Measurements from ENCODE around the gene PRKD2. TPM values are rescaled to one million over a fixed set of nuclear protein-coding genes. Genes with fewer than 3 reads are reported as not detected.

The PRKD2 gene
- total and polyA plus RNA-seq, 2 experiments from 2014 or later = 24.7 to 25.5 TPM

GRCh38 chr19:46732172-46732938 lies 15.4 kb upstream of the PRKD2 start:
- Histone ChIP-seq H3K36me3 (peaks cover 36% of the 10 kb centered on the region), H3K4me3 (no peak overlapping the region), H3K9me3 (ENCODE audit: low read depth) (no peaks in the 10 kb centered on the region), H3K27ac (no peak overlapping the region), H3K27me3 (no peaks in the 10 kb centered on the region), H3K4me1 (ENCODE audit: low read depth) (no peaks in the 10 kb centered on the region)
- no peak for DNase-seq (ENCODE audit: low read depth in 1 of 2, low spot score in 1 of 2)
- TF ChIP-seq, protein P1, sequence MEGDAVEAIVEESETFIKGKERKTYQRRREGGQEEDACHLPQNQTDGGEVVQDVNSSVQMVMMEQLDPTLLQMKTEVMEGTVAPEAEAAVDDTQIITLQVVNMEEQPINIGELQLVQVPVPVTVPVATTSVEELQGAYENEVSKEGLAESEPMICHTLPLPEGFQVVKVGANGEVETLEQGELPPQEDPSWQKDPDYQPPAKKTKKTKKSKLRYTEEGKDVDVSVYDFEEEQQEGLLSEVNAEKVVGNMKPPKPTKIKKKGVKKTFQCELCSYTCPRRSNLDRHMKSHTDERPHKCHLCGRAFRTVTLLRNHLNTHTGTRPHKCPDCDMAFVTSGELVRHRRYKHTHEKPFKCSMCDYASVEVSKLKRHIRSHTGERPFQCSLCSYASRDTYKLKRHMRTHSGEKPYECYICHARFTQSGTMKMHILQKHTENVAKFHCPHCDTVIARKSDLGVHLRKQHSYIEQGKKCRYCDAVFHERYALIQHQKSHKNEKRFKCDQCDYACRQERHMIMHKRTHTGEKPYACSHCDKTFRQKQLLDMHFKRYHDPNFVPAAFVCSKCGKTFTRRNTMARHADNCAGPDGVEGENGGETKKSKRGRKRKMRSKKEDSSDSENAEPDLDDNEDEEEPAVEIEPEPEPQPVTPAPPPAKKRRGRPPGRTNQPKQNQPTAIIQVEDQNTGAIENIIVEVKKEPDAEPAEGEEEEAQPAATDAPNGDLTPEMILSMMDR (IDR thresholded peaks at IDR 0.05; ENCODE audit: low read depth, low read length) = no peak

DNA sequence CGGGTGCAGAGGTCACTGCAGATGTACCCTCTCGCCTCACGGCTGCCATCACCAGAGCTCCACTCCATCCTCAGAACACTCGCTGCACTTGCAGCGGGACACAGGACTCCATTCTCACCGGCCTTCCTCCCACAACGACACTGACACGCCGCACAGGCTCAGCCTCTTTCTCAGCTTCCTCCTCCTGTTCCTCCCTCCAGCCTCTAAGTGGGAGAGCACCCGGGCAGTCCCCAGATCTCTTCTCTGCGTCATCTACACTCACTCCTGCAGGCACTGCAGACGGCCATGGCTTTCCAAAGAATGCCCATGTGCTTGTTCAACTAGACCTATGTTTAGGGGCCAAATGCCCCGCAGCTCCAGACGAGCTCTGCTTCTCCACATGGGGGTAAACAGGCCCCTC lies 14.7 kb upstream of the PRKD2 start:
- TF ChIP-seq, protein P1 (IDR thresholded peaks at IDR 0.05; ENCODE audit: low read depth, low read length) = no peak
- Histone ChIP-seq H3K27ac (no peak overlapping the region), H3K27me3 (no peaks in the 10 kb centered on the region), H3K4me1 (ENCODE audit: low read depth) (no peaks in the 10 kb centered on the region), H3K36me3 (peaks cover 41% of the 10 kb centered on the region), H3K4me3 (no peak overlapping the region), H3K9me3 (ENCODE audit: low read depth) (no peaks in the 10 kb centered on the region)
- DNase-seq (ENCODE audit: low read depth in 1 of 2, low spot score in 1 of 2) = peak in 1 of 2 donors; percentile 39

DNA sequence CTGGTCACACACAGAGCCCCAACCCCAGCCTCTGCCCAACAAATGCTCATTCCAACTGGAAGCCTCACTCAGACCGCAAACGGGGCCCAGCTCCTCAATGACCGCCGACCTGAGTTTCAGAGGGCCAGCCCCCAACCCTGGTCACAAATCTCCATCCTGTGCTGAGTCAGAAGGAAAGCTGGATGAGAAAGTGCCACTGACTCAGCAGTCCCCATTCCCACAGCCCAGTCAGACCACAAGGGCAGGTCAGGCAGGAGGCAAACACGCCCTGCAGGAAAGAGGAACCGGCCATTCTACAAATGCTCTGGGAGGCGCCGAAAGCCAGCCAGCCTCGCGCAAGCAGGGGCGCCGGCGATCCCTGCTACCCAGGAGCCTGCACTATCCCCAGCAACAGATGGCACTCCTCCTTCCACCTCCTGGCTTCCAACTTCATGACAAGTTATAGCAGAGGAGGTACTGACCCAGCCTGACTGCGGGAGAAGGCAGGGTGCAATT lies 14.1 kb upstream of the PRKD2 start:
- no peaks in the 10 kb centered on the region for H3K27me3 ChIP-seq
- DNase-seq (ENCODE audit: low read depth in 1 of 2, low spot score in 1 of 2) = peak in 1 of 2 donors; percentile 88
- peaks cover 42% of the 10 kb centered on the region for H3K36me3 ChIP-seq
- H3K27ac ChIP-seq = no peak overlapping the region
- H3K9me3 ChIP-seq (ENCODE audit: low read depth) = no peaks in the 10 kb centered on the region
- no peaks in the 10 kb centered on the region for H3K4me1 ChIP-seq (ENCODE audit: low read depth)
- TF ChIP-seq, protein P1 (IDR thresholded peaks at IDR 0.05; ENCODE audit: low read depth, low read length) = no peak
- no peak overlapping the region for H3K4me3 ChIP-seq

GRCh38 chr19:46730595-46730994 lies 13.7 kb upstream of the PRKD2 start:
- Histone ChIP-seq H3K27ac (no peak overlapping the region), H3K27me3 (no peaks in the 10 kb centered on the region), H3K4me1 (ENCODE audit: low read depth) (no peaks in the 10 kb centered on the region), H3K9me3 (ENCODE audit: low read depth) (no peaks in the 10 kb centered on the region), H3K4me3 (no peak overlapping the region), H3K36me3 (peaks cover 42% of the 10 kb centered on the region)
- DNase-seq (ENCODE audit: low read depth in 1 of 2, low spot score in 1 of 2) = no peak
- TF ChIP-seq, protein P1 (IDR thresholded peaks at IDR 0.05; ENCODE audit: low read depth, low read length) = no peak

DNA sequence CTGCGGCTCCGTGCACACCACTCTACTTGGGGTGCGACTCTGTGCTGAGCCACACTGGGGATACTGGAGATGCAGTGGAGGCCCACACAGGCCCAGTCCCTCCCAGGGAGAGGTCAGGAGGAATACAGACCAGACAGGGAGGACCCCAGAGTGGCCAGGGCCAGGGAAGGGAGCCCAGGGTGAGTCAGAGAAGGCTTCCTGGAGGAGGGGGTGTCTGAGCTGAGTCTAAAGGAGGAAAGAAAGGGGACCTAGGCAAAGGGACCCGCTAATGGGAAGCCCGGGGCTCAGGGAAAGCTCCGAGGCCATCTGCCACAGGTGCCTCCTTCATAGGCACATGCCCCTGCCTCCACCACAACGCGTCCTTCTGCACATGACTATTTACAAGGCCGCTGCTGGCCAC lies 13.3 kb upstream of the PRKD2 start:
- Histone ChIP-seq H3K36me3 (peaks cover 38% of the 10 kb centered on the region), H3K27me3 (no peaks in the 10 kb centered on the region), H3K27ac (no peak overlapping the region), H3K4me1 (ENCODE audit: low read depth) (no peaks in the 10 kb centered on the region), H3K9me3 (ENCODE audit: low read depth) (no peaks in the 10 kb centered on the region), H3K4me3 (no peak overlapping the region)
- TF ChIP-seq, protein P1 (IDR thresholded peaks at IDR 0.05; ENCODE audit: low read depth, low read length) = no peak
- no peak for DNase-seq (ENCODE audit: low read depth in 1 of 2, low spot score in 1 of 2)
